Fibroblast of peridontal ligament (primary cell): Measurements from ENCODE around the gene BDKRB2.
A peak's percentile ranks its signal among the peaks of the same experiment; 100 is the strongest.

Experiments
- DNase-seq: peaks from one replicate; pipeline ENCODE4 v3.0.0-alpha.2; 2010; ENCODE audit errors: extremely low read depth

Gene BDKRB2

DNA sequence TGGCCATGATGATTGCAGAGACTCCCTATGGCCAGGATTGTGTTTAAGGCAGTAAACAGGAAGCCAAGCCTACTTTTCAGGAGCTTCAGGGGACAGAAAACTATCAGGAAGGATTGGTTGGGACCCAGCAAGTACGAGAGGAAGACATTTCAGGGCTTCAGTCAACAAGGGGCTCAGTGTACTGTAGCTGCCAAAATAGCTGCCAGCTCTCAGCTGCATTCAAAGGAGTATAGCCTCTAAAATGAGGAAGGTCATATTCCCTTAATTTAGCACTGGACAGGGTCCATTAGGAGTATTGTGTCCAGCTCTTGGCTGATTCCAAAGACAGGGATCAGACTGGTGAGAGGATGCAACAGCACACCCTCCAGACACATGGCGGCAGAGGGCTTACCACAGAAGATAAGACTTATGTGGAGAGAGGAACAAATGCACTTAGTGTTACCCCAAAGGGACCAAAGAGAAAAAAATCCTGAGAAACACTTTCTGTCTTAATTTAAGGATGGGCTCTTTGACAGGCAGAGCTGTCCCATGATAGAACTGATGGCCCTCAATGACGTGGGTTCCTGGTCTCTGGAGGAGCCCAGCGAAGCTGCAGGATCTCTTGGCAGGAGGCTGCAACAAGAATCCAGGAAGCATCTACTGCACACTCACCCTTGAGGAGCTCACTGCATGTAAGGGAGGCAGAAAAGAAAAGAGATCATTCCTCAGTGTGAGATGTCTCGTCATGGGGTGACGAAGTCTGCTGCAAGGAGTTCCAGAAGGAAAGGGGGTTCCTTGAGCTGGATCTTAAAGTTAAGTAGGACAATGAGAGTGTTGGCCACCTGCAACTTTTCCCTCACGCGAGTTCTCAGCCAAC is 66.2 kb downstream of the BDKRB2 start:
- DNase-seq = no peak

DNA sequence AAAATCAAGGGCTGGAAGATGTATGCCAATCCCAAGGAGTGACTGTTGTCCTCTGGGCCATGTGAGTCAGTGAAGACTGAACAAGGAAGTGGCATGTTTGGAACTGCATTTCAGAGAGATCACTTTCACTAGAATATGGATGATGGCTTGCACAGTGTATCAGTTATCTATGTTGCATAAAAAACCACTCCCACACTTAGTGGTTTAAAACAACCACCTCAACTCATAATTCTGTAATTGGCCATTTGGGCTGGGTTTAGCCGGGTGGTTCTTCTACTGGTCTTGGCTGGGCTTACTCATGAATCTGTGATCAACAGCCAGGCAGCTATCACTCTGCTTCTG is 66.8 kb downstream of the BDKRB2 start:
- DNase-seq = no peak

DNA sequence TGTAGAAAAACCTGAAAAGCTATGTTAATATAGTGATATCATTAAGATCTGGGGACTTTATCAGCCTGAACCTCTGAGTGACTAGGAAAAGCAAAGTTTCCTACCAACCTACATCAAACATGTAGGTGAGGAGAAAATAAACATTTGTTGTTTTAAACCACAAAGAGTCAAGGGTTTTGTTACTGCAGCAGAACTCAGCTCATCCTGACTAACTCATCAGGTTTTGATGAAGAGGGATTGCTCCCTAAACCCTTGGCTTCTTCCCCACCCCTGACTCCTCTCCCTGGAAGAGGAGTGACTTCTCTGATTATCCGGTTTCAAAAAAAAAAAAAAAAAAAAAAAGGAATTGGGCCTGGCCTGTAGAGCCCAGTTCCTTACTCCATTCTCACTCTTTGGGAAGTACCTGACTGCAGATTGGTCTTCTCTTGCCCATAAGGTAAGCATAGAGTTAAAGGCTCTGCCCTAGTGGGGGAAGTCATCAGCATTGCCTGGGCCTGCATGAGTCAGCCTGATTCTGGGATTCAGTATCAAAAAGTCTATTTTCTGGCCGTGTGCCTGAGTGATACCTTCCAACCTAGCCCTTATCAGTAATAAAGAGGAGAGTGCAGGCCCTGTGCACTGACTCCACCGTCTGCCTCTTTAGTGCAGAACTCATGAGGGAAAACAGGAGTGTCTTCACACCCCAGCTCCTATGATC is 68.3 kb downstream of the BDKRB2 start:
- no peak for DNase-seq

DNA sequence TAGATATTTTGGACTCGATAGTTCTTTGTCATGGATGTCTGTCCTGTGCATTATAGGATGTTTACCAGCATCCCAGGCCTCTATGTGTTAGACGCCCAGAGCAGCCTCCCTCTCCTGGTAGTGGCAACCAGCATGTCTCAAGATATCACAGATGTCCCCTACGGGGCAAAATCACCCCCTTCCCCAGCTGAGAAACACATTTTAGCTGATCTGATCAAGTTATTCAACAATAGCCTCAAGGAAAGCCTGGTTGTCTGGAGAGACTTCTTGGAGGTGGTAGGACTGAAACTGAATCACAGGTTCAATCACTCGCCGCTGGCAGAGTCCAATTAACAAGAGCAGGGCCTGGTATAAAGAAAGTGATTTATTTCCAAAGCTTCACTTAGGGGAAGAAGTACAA is 69.0 kb downstream of the BDKRB2 start:
- DNase-seq = no peak

DNA sequence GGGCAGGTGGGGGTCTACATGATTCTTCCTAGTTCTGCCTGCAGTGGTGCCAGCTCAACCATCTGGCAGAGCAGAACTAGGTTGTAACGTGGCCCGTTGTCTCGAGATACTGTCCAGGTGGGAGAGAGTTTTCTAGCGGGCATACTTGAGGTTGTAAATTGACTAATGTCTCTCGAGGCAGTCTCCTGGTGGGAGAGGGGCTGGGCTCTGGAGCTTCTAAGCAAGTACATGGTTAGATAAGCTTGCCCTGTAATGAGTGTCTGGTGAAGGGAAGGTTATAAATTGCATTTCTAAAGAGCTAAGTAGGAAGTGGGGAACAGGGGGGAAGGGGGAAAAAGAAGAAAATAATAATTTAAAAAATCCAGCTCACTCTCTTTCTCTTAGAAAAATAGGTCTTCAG is 69.5 kb downstream of the BDKRB2 start:
- DNase-seq = no peak

DNA sequence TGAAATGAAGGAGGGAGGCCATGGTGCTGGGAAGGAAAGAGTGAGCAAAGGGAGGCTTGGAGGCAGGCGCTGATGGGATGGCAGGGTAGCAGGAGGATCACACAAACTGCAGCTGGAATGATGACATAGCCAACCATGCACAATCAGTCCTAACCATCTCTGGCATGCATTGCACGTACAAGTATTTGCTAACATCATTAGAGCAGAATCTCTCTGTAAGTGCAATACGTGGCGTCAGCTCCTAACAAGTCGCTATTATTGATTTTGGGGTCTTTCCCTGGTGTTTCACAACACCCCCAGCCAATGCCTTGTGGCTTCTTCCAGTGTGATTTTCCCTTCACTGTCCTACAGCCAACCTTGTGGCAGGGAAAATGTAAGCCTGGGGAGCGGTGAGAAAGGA is 69.9 kb downstream of the BDKRB2 start:
- DNase-seq = peak; percentile 94

DNA sequence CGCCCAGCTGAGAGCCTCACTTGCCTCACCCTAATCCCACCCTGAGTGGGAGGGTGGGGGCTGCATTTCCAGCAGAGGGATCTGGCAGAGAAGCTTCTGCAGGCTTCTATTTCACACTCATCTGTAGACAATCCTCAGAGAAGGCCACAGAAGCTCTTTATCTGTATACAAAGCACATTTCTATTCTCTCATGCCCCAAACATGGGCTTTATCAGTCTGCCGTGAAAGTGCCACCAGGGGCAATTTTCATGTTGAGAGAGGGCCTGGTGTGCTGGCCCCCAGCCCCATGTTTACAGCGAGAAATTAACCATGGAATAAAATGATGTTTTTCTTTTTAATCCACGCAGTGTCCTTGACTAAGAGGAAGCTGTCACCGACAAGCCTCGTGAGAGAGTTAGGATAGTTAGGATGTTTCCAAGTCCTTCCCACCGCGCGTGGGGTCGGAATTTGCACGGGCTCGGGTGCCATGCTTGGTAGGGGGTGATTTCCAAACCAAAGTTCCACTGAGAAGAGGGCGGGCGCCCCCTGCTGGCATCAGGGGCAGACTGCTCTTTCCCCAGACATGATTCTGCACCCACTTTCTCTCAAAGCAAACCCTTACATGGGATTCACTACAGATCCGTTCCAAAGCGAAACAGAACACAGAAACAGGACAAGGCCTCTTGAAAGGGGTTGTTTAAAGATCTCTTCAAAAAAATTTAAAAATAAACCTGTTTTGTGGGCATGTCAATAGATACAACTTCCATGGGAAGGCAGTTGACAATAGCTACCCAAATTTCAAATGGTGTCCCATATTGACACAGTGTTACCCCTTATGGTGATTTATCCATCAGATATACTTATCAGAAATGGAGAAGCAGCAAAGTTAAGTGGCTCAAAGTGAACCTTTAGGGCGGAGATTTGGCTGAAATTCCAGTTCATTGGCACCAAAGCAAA is 70.8 kb downstream of the BDKRB2 start:
- peak; percentile 87 for DNase-seq

DNA sequence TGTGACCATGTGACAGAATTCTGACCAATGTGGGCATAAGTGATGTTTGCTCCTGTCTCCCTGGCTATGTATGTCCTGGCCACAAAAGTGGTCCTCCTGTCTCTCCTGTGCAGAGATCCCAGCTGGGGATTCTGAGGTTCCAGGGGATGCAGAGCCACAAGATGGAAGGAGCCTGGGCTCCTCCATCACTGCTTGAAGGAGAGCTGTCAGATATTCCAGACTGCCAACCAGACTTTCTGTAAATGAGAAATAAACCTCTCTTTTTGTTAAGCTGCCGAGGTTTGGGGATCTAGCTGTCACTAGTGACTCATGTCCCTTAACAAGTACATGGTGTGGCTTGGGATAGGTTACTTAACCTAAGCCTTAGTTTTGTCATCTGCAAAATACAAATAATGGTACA is 73.3 kb downstream of the BDKRB2 start:
- DNase-seq = no peak

DNA sequence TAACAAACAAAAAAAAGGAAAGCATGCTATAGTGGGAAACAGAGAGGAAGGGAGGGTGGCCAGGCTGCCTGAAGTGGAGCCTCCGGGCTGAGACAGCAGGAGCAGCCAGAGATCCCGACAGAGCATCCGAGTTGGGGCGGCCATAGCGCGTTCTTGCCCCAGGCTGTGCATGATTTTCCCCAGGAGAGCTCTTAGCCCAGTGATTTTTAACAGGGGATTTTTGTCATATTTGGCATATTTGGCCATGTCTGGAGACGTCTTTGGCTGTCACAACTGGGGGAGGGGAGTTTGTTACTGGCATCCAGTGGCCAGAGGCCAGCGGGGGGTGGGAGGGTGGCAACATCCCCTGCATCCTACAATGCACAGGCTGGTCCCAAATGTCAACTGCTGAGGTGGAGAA is 74.9 kb downstream of the BDKRB2 start:
- DNase-seq = no peak

DNA sequence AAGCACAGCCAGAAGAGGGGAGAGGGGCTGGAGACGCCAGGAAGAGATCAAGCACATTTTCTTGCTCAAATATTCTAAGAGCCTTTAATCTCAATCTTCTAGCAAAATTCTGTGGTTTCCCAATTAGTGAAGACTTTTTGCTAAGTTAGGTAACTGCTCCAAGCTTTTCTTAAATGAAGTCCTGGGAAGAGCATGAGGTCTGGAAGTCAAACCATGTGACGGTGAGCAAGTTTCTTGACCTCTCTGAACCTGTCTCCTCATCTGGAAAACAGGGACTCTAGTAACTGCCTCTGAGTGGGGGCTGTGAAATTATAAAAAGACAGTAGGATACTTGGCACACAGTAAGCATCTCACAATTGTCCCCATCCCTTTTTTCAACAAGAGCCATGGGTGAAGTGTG is 75.5 kb downstream of the BDKRB2 start:
- DNase-seq = peak; percentile 22

DNA sequence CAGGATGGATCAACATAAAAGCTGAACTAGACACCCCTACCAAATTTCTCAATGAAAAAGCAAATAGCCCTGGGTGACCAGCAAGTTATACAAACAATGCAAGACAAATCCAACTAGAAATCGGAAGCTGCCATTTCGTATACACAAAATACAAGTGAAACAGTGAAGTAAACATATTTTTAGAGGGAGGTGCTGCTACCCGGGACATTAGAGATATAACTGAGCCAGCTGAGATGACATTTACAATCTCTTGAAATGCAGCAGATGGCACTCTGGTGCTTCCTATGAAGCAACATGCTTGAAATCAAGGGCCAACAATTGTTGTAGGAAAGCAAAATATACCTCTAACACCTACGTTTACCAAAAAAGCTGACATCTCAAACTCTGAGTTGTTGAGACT is 76.8 kb downstream of the BDKRB2 start:
- no peak for DNase-seq

DNA sequence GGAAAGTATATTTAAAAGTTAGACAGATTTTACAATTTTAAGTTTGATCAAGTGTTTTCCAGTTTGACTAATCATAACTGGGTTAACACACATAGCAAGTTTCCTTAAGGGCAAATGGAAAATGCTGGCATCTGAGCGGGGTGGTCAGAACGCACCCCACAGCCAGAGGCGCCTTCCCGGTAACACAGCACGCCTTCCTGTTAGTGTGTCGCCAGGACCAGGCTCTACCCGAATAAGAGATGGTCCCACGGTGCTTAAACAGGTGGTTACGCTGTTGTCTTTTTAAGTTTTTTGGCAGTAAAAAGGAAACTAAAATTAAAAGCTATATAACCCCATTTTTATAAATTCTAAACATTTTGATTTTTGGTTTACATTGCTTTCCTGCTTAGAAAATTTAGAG is 79.4 kb downstream of the BDKRB2 start:
- DNase-seq = no peak

DNA sequence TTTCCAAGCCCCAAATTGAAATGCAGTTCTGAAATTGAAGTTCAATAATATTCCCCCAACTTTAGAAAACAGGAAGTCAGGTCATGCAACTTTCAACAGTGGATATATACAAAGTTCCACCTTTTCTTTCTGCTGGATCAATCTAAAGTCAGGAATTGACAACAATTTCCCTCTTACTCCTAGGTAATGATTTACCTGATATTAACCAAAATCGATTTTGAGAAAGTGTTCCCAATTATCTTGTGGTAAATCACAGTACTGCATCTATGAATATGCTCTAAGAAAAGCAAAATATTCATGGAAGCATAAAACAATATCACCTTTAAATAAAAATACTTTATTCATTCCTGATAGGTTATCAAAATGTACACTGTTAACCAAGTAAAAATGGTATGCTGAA is 79.8 kb downstream of the BDKRB2 start:
- DNase-seq = no peak

DNA sequence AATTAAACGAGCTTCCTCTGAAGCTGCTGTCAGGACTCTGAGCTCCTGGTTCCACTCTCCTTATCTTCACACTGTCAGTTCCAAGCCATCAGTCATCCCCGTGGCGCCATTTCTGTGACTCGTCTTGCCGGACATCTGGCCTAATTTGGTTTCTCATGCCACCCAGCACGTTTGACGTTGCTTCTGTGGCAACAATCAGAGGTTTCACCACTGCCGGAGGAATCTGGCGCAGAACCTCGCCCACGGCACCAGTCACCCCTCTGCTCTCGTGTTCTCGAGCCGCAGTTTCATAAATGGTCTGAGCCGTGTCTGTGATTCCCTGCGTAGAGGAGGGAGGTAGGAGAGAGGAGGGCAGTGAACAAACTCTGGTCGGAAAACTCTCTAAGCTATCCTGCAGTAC is 81.0 kb downstream of the BDKRB2 start:
- DNase-seq = peak; percentile 42

DNA sequence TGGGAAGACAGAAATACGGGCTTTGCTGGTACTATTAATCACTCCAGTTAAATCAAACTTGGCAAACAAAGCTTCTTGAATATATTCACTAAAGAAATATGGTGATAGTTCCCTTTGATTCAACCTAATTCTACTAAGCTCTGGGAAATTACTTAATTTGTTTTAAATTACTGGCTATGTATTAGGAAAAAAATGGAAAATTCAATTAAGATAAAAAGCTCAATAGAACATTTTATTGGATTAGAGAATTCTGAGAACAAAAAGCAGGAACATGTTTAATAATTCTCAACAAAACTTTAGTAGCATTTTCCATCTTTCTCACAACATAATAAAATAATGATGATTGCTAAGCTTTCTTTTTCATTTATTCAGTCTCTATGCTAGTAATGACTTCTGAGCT is 81.6 kb downstream of the BDKRB2 start:
- DNase-seq = no peak

DNA sequence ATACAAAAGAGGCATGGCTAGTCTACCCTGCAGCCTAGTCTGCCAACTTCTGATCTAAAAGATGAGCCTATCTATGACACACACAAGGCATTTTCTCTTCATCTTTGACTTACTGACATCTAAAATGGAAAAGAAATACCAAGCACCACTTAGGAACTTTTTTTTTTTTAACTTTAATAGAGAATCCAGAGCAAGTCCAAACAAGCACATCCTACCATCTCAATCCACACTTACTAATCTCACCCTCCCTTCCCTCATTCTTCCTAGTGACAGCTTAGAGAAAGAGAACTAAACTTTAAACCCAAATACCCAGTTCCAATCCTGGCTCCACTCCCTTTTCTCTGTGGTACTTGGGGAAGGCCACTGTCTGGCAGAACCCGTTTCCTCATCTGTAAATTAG is 83.2 kb downstream of the BDKRB2 start:
- DNase-seq = no peak
